ENCODE results near the gene IFIT1B.
"Not testable (repeated sequence)": the region's sequence is repeated elsewhere in the genome, so short reads cannot be mapped to it uniquely, and the experiment has no call there.

The IFIT1B gene

GRCh38 chr10:89379103-89379502 lies 1.2 kb downstream of the IFIT1B start:
- DNase-seq (ENCODE audit: low read depth in 2 of 2): no peak

GRCh38 chr10:89382757-89383156 lies 4.9 kb downstream of the IFIT1B start:
- no peak for DNase-seq (ENCODE audit: low read depth in 2 of 2)

- DNase-seq (ENCODE audit: low read depth in 2 of 2): no peak
Observed at GRCh38 chr10:89384474-89385340, 6.9 kb downstream of the IFIT1B start.

GRCh38 chr10:89388806-89389205 lies 10.9 kb downstream of the IFIT1B start:
- DNase-seq (ENCODE audit: low read depth in 2 of 2): no peak

GRCh38 chr10:89389254-89389653 lies 11.4 kb downstream of the IFIT1B start:
- DNase-seq (ENCODE audit: low read depth in 2 of 2): no peak

GRCh38 chr10:89390476-89391225 lies 12.8 kb downstream of the IFIT1B start:
- DNase-seq (ENCODE audit: low read depth in 2 of 2): no peak

GRCh38 chr10:89391226-89391576 lies 13.3 kb downstream of the IFIT1B start:
- not testable (repeated sequence) for DNase-seq (ENCODE audit: low read depth in 2 of 2)

- peak; percentile 5 to 6 for DNase-seq (ENCODE audit: low read depth in 2 of 2)
Observed at GRCh38 chr10:89391907-89392756, 14.3 kb downstream of the IFIT1B start, which contains the start of gene IFIT1. Gene IFIT1, plus strand, starts transcription at chr10:89392623. Its CDS starts 90 bp downstream, at chr10:89392713.

- DNase-seq (ENCODE audit: low read depth in 2 of 2): no peak
Observed at GRCh38 chr10:89392974-89393373, 15.1 kb downstream of the IFIT1B start.

- no peak for DNase-seq (ENCODE audit: low read depth in 2 of 2)
Observed at GRCh38 chr10:89393898-89394297, 16.0 kb downstream of the IFIT1B start.

GRCh38 chr10:89395141-89395540 lies 17.3 kb downstream of the IFIT1B start:
- DNase-seq (ENCODE audit: low read depth in 2 of 2): no peak

- no peak for DNase-seq (ENCODE audit: low read depth in 2 of 2)
Observed at GRCh38 chr10:89398003-89398749, 20.3 kb downstream of the IFIT1B start.

GRCh38 chr10:89399956-89400355 lies 22.1 kb downstream of the IFIT1B start:
- DNase-seq (ENCODE audit: low read depth in 2 of 2): no peak

- no peak for DNase-seq (ENCODE audit: low read depth in 2 of 2)
Observed at GRCh38 chr10:89403043-89403442, 25.2 kb downstream of the IFIT1B start.

- DNase-seq (ENCODE audit: low read depth in 2 of 2): no peak
Observed at GRCh38 chr10:89404104-89405047, 26.5 kb downstream of the IFIT1B start.

GRCh38 chr10:89406178-89406577 lies 28.3 kb downstream of the IFIT1B start:
- not testable (repeated sequence) for DNase-seq (ENCODE audit: low read depth in 2 of 2)

GRCh38 chr10:89407792-89408191 lies 29.9 kb downstream of the IFIT1B start:
- DNase-seq (ENCODE audit: low read depth in 2 of 2): not testable (repeated sequence)

- not testable (repeated sequence) for DNase-seq (ENCODE audit: low read depth in 2 of 2)
Observed at GRCh38 chr10:89409282-89409681, 31.4 kb downstream of the IFIT1B start.

GRCh38 chr10:89410551-89410950 lies 32.7 kb downstream of the IFIT1B start:
- not testable (repeated sequence) for DNase-seq (ENCODE audit: low read depth in 2 of 2)

- not testable (repeated sequence) for DNase-seq (ENCODE audit: low read depth in 2 of 2)
Observed at GRCh38 chr10:89411135-89411534, 33.3 kb downstream of the IFIT1B start.

Data from stimulated activated CD4-positive, alpha-beta T cell treated with anti-CD3 and anti-CD28 coated beads, Interleukin-12 subunit alpha, Interleukin-12 subunit beta, amount 100 ng/mL, for 24 hours (primary cell).